ENCODE measurements around the gene TPRG1. TPM values are rescaled to one million over a fixed set of nuclear protein-coding genes. Genes with fewer than 3 reads are reported as not detected.

TPRG1 gene
- total and polyA plus RNA-seq, 2 of the 8 experiments (the other 6 are each of a cell fraction or from before 2014, with no cell fraction given) = 0.37 to 0.47 TPM

GRCh38 chr3:189361103-189361835, 189.5 kb downstream of the TPRG1 start (continued):
- TF ChIP-seq, protein P1, sequence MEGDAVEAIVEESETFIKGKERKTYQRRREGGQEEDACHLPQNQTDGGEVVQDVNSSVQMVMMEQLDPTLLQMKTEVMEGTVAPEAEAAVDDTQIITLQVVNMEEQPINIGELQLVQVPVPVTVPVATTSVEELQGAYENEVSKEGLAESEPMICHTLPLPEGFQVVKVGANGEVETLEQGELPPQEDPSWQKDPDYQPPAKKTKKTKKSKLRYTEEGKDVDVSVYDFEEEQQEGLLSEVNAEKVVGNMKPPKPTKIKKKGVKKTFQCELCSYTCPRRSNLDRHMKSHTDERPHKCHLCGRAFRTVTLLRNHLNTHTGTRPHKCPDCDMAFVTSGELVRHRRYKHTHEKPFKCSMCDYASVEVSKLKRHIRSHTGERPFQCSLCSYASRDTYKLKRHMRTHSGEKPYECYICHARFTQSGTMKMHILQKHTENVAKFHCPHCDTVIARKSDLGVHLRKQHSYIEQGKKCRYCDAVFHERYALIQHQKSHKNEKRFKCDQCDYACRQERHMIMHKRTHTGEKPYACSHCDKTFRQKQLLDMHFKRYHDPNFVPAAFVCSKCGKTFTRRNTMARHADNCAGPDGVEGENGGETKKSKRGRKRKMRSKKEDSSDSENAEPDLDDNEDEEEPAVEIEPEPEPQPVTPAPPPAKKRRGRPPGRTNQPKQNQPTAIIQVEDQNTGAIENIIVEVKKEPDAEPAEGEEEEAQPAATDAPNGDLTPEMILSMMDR (IDR thresholded peaks at IDR 0.05; ENCODE audit: control extremely low read depth in 1 of 3, insufficient read depth in 1 of 3, low read depth in 1 of 3, low read length in 3 of 3) = no peak
- TF ChIP-seq CHD1 (IDR thresholded peaks at IDR 0.05; ENCODE audit: low read depth, low read length) (no peak), TCF12 (IDR thresholded peaks at IDR 0.05; ENCODE audit: low read depth, low read length) (no peak), HDAC2 (IDR thresholded peaks at IDR 0.05; ENCODE audit: borderline replicate concordance in 1 of 2, low read depth in 2 of 2, low read length in 2 of 2) (no peak), SIRT6 (IDR thresholded peaks at IDR 0.05; ENCODE audit: low read length) (no peak), RAD21 (IDR thresholded peaks at IDR 0.05 in 1 of 2, conservative IDR thresholded peaks at IDR 0.05 in 1 of 2; ENCODE audit: low read depth in 2 of 2, low read length in 2 of 2) (no peak)
- TF ChIP-seq, protein P2, sequence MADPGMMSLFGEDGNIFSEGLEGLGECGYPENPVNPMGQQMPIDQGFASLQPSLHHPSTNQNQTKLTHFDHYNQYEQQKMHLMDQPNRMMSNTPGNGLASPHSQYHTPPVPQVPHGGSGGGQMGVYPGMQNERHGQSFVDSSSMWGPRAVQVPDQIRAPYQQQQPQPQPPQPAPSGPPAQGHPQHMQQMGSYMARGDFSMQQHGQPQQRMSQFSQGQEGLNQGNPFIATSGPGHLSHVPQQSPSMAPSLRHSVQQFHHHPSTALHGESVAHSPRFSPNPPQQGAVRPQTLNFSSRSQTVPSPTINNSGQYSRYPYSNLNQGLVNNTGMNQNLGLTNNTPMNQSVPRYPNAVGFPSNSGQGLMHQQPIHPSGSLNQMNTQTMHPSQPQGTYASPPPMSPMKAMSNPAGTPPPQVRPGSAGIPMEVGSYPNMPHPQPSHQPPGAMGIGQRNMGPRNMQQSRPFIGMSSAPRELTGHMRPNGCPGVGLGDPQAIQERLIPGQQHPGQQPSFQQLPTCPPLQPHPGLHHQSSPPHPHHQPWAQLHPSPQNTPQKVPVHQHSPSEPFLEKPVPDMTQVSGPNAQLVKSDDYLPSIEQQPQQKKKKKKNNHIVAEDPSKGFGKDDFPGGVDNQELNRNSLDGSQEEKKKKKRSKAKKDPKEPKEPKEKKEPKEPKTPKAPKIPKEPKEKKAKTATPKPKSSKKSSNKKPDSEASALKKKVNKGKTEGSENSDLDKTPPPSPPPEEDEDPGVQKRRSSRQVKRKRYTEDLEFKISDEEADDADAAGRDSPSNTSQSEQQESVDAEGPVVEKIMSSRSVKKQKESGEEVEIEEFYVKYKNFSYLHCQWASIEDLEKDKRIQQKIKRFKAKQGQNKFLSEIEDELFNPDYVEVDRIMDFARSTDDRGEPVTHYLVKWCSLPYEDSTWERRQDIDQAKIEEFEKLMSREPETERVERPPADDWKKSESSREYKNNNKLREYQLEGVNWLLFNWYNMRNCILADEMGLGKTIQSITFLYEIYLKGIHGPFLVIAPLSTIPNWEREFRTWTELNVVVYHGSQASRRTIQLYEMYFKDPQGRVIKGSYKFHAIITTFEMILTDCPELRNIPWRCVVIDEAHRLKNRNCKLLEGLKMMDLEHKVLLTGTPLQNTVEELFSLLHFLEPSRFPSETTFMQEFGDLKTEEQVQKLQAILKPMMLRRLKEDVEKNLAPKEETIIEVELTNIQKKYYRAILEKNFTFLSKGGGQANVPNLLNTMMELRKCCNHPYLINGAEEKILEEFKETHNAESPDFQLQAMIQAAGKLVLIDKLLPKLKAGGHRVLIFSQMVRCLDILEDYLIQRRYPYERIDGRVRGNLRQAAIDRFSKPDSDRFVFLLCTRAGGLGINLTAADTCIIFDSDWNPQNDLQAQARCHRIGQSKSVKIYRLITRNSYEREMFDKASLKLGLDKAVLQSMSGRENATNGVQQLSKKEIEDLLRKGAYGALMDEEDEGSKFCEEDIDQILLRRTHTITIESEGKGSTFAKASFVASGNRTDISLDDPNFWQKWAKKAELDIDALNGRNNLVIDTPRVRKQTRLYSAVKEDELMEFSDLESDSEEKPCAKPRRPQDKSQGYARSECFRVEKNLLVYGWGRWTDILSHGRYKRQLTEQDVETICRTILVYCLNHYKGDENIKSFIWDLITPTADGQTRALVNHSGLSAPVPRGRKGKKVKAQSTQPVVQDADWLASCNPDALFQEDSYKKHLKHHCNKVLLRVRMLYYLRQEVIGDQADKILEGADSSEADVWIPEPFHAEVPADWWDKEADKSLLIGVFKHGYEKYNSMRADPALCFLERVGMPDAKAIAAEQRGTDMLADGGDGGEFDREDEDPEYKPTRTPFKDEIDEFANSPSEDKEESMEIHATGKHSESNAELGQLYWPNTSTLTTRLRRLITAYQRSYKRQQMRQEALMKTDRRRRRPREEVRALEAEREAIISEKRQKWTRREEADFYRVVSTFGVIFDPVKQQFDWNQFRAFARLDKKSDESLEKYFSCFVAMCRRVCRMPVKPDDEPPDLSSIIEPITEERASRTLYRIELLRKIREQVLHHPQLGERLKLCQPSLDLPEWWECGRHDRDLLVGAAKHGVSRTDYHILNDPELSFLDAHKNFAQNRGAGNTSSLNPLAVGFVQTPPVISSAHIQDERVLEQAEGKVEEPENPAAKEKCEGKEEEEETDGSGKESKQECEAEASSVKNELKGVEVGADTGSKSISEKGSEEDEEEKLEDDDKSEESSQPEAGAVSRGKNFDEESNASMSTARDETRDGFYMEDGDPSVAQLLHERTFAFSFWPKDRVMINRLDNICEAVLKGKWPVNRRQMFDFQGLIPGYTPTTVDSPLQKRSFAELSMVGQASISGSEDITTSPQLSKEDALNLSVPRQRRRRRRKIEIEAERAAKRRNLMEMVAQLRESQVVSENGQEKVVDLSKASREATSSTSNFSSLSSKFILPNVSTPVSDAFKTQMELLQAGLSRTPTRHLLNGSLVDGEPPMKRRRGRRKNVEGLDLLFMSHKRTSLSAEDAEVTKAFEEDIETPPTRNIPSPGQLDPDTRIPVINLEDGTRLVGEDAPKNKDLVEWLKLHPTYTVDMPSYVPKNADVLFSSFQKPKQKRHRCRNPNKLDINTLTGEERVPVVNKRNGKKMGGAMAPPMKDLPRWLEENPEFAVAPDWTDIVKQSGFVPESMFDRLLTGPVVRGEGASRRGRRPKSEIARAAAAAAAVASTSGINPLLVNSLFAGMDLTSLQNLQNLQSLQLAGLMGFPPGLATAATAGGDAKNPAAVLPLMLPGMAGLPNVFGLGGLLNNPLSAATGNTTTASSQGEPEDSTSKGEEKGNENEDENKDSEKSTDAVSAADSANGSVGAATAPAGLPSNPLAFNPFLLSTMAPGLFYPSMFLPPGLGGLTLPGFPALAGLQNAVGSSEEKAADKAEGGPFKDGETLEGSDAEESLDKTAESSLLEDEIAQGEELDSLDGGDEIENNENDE (IDR thresholded peaks at IDR 0.05; ENCODE audit: insufficient replicate concordance, low read length) = no peak

All from H1 (cell line).